ENCODE measurements around the gene SHLD1.
"Not testable (repeated sequence)": the region's sequence is repeated elsewhere in the genome, so short reads cannot be mapped to it uniquely, and the experiment has no call there.

The SHLD1 gene

GRCh38 chr20:5720696-5721095 lies 29.5 kb upstream of the SHLD1 start:
- DNase-seq: no peak
- H3K27me3 ChIP-seq (ENCODE audit: insufficient read depth, low read depth, severe bottlenecking): no peaks in the 10 kb centered on the region
- H3K27ac ChIP-seq: no peak overlapping the region
- H3K36me3 ChIP-seq: no peaks in the 10 kb centered on the region
- no peak for TF ChIP-seq CTCF (IDR thresholded peaks at IDR 0.05; ENCODE audit: low read depth, low read length)
- no peak overlapping the region for H3K4me3 ChIP-seq (ENCODE audit: low read depth, low read length)
- H3K9me3 ChIP-seq (ENCODE audit: severe bottlenecking): no peaks in the 10 kb centered on the region

- DNase-seq; H3K27ac ChIP-seq; H3K36me3 ChIP-seq; H3K4me3 ChIP-seq (ENCODE audit: low read depth, low read length); H3K27me3 ChIP-seq (ENCODE audit: insufficient read depth, low read depth, severe bottlenecking); H3K9me3 ChIP-seq (ENCODE audit: severe bottlenecking): not testable (repeated sequence)
Observed at GRCh38 chr20:5721356-5721755, 28.8 kb upstream of the SHLD1 start.

GRCh38 chr20:5722927-5723326 lies 27.3 kb upstream of the SHLD1 start:
- no peak for TF ChIP-seq CTCF (IDR thresholded peaks at IDR 0.05; ENCODE audit: low read depth, low read length)
- no peaks in the 10 kb centered on the region for H3K36me3 ChIP-seq

DNA sequence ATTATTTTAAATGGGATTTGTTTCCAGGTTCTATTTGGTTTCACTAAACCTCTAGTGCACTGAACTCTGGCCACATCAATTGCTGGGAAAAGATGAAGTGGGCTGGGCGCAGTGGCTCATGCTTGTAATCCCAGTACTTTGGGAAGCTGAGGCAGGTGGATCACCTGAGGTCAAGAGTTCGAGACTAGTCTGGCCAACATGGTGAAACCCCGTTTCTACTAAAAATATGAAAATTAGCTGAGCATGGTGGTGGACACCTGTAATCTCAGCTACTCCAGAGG lies 25.1 kb upstream of the SHLD1 start:
- not testable (repeated sequence) for DNase-seq; H3K27ac ChIP-seq; H3K36me3 ChIP-seq; H3K27me3 ChIP-seq (ENCODE audit: insufficient read depth, low read depth, severe bottlenecking); H3K9me3 ChIP-seq (ENCODE audit: severe bottlenecking); H3K4me3 ChIP-seq (ENCODE audit: low read depth, low read length)

More at GRCh38 chr20:5722927-5723326, 27.3 kb upstream of the SHLD1 start:
- Histone ChIP-seq H3K4me3 (ENCODE audit: low read depth, low read length) (no peak overlapping the region), H3K27me3 (ENCODE audit: insufficient read depth, low read depth, severe bottlenecking) (no peaks in the 10 kb centered on the region), H3K9me3 (ENCODE audit: severe bottlenecking) (no peaks in the 10 kb centered on the region), H3K27ac (no peak overlapping the region)
- no peak for DNase-seq

- H3K4me3 ChIP-seq (ENCODE audit: low read depth, low read length): no peak overlapping the region
- no peaks in the 10 kb centered on the region for H3K36me3 ChIP-seq
- H3K9me3 ChIP-seq (ENCODE audit: severe bottlenecking): no peaks in the 10 kb centered on the region
- TF ChIP-seq CTCF (IDR thresholded peaks at IDR 0.05; ENCODE audit: low read depth, low read length): no peak
- H3K27me3 ChIP-seq (ENCODE audit: insufficient read depth, low read depth, severe bottlenecking): no peaks in the 10 kb centered on the region
- no peak for DNase-seq
- no peak overlapping the region for H3K27ac ChIP-seq
Observed at GRCh38 chr20:5727018-5727515, 23.1 kb upstream of the SHLD1 start.

DNA sequence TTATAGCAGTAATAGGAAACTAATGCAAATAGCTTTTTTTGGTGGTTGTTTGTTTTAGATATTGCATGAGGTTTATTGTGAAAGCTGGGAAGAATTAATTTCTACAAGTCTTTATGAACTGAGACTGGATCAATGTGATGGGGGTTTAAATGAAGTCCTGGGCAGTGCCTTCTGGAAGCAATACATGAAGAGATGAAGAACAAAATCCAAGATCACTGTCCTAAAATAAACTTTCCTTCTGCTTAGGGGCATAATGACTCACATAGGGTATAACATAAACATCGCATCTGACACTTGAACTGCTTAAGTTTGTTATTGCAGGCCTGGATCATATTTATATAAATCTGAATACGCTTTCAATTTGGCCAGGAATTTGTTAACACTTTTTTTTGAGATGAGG lies 20.9 kb upstream of the SHLD1 start:
- no peak for DNase-seq
- Histone ChIP-seq H3K36me3 (no peaks in the 10 kb centered on the region), H3K4me3 (ENCODE audit: low read depth, low read length) (no peak overlapping the region), H3K27ac (no peak overlapping the region), H3K27me3 (ENCODE audit: insufficient read depth, low read depth, severe bottlenecking) (no peaks in the 10 kb centered on the region), H3K9me3 (ENCODE audit: severe bottlenecking) (no peaks in the 10 kb centered on the region)
- TF ChIP-seq CTCF (IDR thresholded peaks at IDR 0.05; ENCODE audit: low read depth, low read length): no peak

- Histone ChIP-seq H3K36me3 (no peaks in the 10 kb centered on the region), H3K27me3 (ENCODE audit: insufficient read depth, low read depth, severe bottlenecking) (no peaks in the 10 kb centered on the region), H3K4me3 (ENCODE audit: low read depth, low read length) (no peak overlapping the region), H3K9me3 (ENCODE audit: severe bottlenecking) (no peaks in the 10 kb centered on the region), H3K27ac (no peak overlapping the region)
- no peak for TF ChIP-seq CTCF (IDR thresholded peaks at IDR 0.05; ENCODE audit: low read depth, low read length)
- DNase-seq: no peak
Observed at GRCh38 chr20:5730131-5730530, 20.1 kb upstream of the SHLD1 start.

Data from WERI-Rb-1 (cell line).